Fibroblast of skin of scalp (primary cell): ENCODE data around the gene ANKS4B.
A peak's percentile ranks its signal among the peaks of the same experiment; 100 is the strongest.
"Not testable (repeated sequence)": the region's sequence is repeated elsewhere in the genome, so short reads cannot be mapped to it uniquely, and the experiment has no call there.

Source experiments
- DNase-seq: peaks from one replicate; pipeline ENCODE4 v3.0.0-alpha.2; 2013

The ANKS4B gene

GRCh38 chr16:21218153-21218552 is 15.3 kb upstream of the ANKS4B start:
- no peak for DNase-seq

DNA sequence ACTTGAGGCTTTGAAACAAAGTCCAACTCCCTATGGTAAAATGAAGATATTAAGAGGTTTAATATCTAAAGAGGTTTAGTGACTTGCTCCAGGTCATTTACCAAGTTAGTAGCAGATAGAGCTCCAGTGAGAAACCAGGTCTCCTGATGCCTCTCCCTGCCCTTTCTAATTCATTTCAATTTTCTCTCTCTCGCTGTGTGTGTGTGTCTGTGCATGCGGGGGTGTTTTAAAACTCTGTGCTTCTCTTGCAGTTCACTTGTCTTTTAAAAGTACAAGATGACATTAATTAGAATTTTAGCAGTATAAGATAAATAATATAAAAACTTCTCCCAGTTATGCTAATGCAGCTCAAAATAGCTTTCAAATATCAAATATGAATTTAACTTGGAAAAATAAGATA is 13.9 kb upstream of the ANKS4B start:
- DNase-seq: no peak

DNA sequence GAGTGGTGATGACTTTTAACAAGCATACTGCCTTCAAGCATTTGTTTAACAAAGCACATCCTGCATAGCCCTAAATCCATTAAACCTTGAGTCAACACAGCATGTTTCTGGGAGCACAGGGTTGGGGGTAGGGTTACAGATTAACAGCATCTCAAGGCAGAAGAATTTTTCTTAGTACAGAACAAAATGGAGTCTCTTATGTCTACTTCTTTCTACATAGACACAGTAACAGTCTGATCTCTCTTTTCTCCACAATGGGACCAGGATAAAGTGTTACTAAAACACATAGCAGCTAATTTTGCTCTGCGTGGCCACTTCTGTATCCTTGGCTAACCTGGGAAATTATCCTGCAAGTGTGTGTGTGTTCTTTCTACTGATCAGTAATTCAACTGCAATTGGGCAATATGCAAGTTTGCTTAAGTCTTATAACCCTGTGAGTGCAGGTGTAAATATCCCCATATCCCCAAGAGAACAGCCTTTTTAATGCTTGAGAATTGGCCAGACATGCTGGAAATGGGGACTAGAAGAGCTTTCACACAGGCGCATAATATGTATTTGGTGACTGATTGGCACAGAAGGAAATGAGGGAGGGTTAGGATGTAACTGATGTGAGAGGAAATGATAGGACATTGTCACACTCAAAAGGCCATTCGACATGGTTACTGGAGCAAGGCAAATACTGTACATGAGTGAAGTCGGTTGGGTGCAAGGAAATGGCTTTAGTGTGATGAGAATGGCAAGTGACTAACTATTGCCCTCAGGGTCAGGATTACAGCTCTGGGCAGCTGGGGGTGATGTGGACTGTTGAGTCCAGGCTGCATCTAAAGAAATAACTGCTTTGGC is 10.8 kb upstream of the ANKS4B start:
- no peak for DNase-seq

GRCh38 chr16:21223787-21224186 is 9.7 kb upstream of the ANKS4B start:
- no peak for DNase-seq

- DNase-seq: no peak
Measured at GRCh38 chr16:21224800-21225199, 8.7 kb upstream of the ANKS4B start.

- DNase-seq: no peak
Measured at GRCh38 chr16:21226749-21227148, 6.8 kb upstream of the ANKS4B start.

GRCh38 chr16:21227866-21228265 is 5.6 kb upstream of the ANKS4B start:
- DNase-seq: no peak

DNA sequence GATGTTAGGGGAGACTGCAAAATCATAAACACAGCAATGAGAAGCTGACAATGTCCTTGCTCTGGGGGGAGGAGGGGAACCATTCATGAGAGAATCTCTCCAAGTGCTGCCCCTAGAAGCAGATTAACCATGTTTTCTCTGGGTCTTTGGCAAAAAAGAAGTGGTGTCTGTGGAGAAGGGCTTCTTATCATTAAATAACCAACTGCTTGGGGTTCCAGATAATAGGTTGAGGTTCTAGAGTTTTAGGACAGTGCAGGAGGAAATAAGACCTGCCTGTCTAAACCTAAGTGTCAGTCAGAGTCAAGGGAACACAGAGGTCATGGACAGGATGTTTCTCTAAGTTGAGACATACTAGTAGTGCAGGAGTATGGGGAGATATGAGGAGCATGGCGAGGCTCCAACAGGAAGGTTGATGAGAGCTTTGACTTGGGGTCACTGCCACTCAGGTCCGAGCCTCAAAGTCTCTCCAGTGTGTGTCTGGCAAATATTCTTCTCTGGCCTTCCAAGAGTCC is 5.1 kb upstream of the ANKS4B start:
- no peak for DNase-seq

DNA sequence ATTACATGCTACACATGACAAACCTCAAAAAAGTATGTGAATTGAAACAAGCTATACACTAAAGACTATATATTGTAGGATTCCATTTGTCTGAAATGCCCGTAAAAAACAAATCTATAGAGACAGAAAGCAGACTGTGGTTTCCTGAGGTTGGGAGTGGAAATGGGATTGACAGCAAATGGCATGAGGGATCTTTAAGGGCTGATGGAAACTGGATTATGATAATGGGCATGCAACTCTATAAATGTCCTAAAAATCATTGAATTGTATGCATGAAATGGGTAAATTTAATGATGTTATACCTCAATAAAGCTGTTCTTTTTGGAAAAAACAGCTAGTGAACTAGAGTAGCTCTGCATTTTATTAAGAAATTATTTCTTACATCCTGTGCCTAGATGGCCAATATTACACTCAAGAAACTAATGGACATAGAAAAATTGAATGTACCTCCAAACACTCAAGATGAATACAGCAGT is 416 bp upstream of the ANKS4B start:
- DNase-seq: no peak

- no peak for DNase-seq
Measured at GRCh38 chr16:21235199-21235585, 1.7 kb downstream of the ANKS4B start.

DNA sequence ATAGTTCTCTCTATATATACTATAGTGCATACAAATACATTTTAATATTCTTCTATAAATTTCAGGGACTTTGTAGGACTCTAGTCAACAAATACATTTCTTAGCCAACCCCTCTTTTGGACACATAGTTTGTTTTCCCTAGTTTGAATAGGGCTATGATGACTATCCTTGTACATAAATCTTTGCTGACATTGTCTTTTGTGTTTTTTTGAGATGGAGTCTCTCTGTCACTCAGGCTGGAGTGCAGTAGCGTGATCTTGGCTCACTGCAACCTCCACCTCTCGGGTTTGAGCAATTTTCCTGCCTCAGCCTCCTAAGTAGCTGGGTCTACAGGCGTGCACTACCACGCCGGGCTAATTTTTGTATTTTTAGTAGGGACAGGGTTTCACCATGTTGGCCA is 3.3 kb downstream of the ANKS4B start:
- no peak for DNase-seq

DNA sequence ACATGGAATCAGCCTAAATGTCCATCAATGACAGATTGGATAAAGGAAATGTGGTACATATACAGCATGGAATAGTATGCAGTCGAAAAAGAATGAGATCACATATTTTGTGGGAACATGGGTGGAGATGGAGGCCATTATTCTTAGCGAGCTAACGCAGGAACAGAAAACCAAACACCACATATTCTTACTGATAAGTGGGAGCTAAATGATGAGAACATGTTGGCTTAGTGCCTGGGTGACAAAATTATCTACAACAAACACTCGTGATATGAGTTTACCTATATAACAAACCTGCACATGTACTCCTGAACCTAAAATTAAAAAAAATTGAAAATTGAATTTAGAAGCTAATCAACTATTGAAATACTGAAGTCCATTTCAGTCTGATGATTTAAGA is 6.1 kb downstream of the ANKS4B start:
- no peak for DNase-seq

- no peak for DNase-seq
Measured at GRCh38 chr16:21242756-21243155, 9.3 kb downstream of the ANKS4B start.

DNA sequence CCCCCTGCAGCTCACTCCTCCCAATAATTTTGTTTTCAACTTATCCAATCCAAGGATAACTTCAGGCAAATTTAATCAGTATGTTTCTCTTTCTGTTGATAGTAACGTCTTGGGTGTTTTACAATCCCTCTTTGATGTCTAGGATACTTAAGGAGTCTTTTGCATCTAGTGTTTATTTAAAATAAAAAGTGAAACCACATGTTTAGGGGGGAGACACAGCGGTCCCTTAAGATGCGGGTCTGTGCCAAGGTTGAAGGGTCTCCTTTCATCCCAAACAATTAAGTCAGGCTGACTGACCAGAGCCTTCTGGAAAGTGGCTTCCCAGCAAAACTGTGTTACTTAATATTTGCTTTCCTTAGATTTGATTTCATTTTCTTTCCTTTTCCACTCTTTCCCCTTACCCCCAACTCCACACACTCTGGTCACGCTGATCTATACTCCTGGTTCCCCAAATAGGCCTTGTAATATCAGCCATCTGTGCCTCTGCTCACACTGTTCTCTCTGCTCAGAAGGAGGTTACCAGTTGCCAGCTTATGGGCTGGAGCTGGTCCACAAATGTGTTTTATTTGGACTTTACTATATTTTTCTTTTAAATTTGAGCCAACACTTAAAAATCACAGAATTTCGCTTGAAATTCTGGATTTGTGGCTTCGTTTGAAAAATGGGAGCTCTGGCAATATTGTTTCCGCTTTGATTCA is 11.2 kb downstream of the ANKS4B start:
- no peak for DNase-seq

GRCh38 chr16:21248179-21248578 is 14.7 kb downstream of the ANKS4B start:
- DNase-seq: not testable (repeated sequence)

GRCh38 chr16:21250072-21250923 is 16.8 kb downstream of the ANKS4B start:
- no peak for DNase-seq

GRCh38 chr16:21253470-21253869 is 20.0 kb downstream of the ANKS4B start:
- no peak for DNase-seq

- no peak for DNase-seq
Measured at GRCh38 chr16:21256636-21257035, 23.1 kb downstream of the ANKS4B start.

DNA sequence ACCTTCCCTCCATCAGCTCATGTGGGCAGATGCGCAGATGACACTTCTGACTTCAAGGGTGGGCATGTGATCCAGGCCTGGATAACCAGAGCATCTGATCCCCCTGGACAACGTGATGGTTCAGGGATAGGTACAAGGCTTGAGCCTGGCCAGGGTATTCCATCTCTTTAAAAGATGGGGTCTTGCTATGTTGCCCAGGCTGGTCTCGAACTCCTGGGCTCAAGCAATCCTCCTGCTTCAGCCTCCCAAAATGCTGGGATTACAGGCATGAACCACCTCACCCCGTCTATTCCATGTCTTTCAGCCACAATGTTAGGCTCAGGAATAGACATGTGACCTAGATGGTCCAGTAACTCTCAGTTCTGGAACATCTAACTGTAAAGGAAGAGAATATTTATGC is 23.8 kb downstream of the ANKS4B start:
- no peak for DNase-seq

GRCh38 chr16:21260870-21261791 is 27.6 kb downstream of the ANKS4B start:
- peak; percentile 81 for DNase-seq

DNA sequence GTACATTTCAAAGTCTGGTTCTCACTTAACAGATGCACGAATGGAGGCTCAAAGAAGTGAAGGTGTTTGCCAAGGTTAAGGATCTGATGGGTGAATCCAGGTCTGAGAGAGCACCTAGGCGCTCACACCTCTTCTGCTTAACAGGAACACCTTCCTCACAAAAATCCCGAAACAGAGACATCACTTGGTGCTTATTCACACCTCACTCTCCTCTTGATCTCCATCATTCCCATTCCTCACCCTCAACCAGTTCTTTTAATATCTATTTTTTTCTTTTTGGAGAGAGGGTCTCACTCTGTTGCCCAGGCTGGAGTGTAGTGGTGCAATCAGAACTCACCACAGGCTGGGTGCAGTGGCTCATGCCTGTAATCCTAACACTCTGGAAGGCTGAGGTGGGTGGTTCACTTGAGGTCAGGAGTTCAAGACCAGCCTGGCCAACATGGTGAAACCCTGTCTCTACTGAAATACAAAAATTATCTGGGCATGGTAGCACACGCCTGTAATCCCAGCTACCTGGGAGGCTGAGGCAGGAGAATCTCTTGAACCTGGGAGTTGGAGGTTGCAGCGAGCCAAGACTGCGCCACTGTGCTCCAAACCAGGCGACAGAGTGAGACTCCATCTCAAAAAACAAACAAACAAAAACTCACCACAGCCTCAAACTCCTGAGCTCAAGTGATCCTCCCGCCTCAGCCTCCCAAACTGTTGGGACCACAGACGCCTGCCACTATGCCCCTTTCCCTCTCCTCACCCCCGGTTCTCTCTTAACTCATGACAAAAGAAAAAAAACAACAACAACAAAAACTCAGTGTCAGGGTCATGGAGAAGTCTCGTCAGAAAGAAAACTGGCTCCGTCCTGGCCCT is 29.5 kb downstream of the ANKS4B start:
- DNase-seq: no peak
